GM21717 (cell line): ENCODE measurements around the gene PTPRG.

Experiments
- ATAC-seq: cut with Tn5 transposase; IDR thresholded peaks from one replicate; pipeline ENCODE4 v1.9.1; 2021; ENCODE audit warnings: mild to moderate bottlenecking, moderate library complexity; ENCODE audit not compliant: unreplicated experiment

Gene PTPRG

GRCh38 chr3:61788623-61789507 lies 227.5 kb downstream of the PTPRG start:
- no peak for ATAC-seq

- no peak for ATAC-seq
These were observed 228.5 kb downstream of the PTPRG start for GRCh38 chr3:61789861-61790260.

- ATAC-seq = no peak
These were observed 229.0 kb downstream of the PTPRG start for GRCh38 chr3:61790411-61790810.

GRCh38 chr3:61793056-61793455 lies 231.7 kb downstream of the PTPRG start:
- no peak for ATAC-seq

- no peak for ATAC-seq
These were observed 232.2 kb downstream of the PTPRG start for GRCh38 chr3:61793521-61793920.

GRCh38 chr3:61794341-61794740 lies 233.0 kb downstream of the PTPRG start:
- ATAC-seq = no peak

- ATAC-seq = no peak
These were observed 233.6 kb downstream of the PTPRG start for GRCh38 chr3:61794961-61795360.

GRCh38 chr3:61796088-61796680 lies 234.8 kb downstream of the PTPRG start:
- no peak for ATAC-seq

- no peak for ATAC-seq
These were observed 235.5 kb downstream of the PTPRG start for GRCh38 chr3:61796911-61797310.

GRCh38 chr3:61802772-61803171 lies 241.4 kb downstream of the PTPRG start:
- no peak for ATAC-seq

GRCh38 chr3:61803983-61804382 lies 242.6 kb downstream of the PTPRG start:
- ATAC-seq = no peak

GRCh38 chr3:61804782-61805181 lies 243.4 kb downstream of the PTPRG start:
- ATAC-seq = no peak

GRCh38 chr3:61805510-61806080 lies 244.2 kb downstream of the PTPRG start:
- ATAC-seq = no peak

- no peak for ATAC-seq
These were observed 245.4 kb downstream of the PTPRG start for GRCh38 chr3:61806810-61807209.

- no peak for ATAC-seq
These were observed 246.5 kb downstream of the PTPRG start for GRCh38 chr3:61807865-61808276.

GRCh38 chr3:61808526-61808925 lies 247.2 kb downstream of the PTPRG start:
- ATAC-seq = no peak

- no peak for ATAC-seq
These were observed 247.6 kb downstream of the PTPRG start for GRCh38 chr3:61808999-61809398.

- no peak for ATAC-seq
These were observed 248.5 kb downstream of the PTPRG start for GRCh38 chr3:61809879-61810278.

GRCh38 chr3:61810953-61811497 lies 249.7 kb downstream of the PTPRG start:
- ATAC-seq = no peak

GRCh38 chr3:61811652-61812051 lies 250.3 kb downstream of the PTPRG start:
- ATAC-seq = no peak

- ATAC-seq = no peak
These were observed 250.7 kb downstream of the PTPRG start for GRCh38 chr3:61812085-61812484.

GRCh38 chr3:61812517-61812916 lies 251.1 kb downstream of the PTPRG start:
- ATAC-seq = no peak
